Measurements from ENCODE around the gene POLR2B.
"Not testable (repeated sequence)": the region's sequence is repeated elsewhere in the genome, so short reads cannot be mapped to it uniquely, and the experiment has no call there.

The POLR2B gene

GRCh38 chr4:56990109-56990905, 11.6 kb downstream of the POLR2B start:
- no peak for DNase-seq

DNA sequence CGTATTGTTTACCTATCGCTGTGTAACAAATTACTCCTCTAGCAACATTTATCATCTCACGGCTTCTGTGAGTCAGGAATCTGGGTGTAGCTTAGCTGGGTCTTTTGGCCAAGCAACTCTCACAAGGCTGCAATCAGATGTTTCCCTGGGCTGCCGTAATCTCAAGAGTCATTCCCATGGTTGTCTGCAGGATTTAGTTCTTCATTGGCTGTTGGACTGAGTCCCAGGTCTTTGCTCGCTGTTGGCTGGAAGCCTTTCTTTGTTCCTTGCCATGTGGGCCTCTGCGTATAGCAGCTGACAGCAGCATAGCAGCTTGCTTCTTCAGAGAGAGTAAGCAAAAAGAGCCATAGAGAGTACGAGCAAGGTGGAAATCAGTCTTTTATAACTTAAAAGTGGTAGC, 16.8 kb downstream of the POLR2B start:
- no peak for DNase-seq

DNA sequence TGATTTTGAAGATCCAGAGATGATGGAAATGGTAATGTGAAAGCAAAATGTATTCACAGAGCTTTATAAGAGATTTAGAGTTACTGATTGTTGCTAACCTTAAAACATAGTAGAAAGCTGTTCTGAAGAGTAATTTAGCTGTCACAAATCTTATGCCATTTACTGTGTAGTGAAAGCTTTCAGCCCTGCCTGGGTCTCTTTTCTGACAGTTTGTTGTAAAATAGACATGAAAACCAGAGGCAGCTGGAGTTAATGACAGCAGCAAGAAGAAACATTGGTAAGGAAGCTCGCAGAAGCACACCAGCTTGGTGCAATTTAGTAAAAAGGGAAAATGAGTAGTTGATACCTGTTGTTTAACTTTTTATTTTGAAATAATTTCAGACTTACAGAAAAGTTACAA, 21.1 kb downstream of the POLR2B start:
- no peak for DNase-seq

GRCh38 chr4:57013543-57014120, 34.9 kb downstream of the POLR2B start:
- no peak for DNase-seq

GRCh38 chr4:57018980-57019379, 40.3 kb downstream of the POLR2B start:
- no peak for DNase-seq

GRCh38 chr4:57020467-57021101, 41.9 kb downstream of the POLR2B start:
- no peak for DNase-seq

DNA sequence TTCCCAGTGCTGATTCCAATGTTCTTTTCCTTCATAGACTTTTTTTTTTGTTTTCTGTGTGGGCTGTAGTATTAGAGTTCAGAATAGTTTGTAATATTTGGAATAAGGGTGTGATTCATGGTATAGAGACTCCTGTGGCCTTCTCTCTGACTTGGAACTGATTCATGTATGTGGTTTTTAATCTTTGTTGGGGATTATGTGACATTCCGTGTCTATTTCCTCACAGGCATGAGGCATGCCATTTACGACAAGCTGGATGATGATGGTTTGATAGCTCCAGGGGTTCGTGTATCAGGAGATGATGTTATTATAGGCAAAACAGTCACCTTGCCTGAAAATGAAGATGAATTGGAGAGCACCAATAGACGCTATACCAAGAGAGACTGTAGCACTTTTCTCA, 44.4 kb downstream of the POLR2B start:
- DNase-seq: no peak

DNA sequence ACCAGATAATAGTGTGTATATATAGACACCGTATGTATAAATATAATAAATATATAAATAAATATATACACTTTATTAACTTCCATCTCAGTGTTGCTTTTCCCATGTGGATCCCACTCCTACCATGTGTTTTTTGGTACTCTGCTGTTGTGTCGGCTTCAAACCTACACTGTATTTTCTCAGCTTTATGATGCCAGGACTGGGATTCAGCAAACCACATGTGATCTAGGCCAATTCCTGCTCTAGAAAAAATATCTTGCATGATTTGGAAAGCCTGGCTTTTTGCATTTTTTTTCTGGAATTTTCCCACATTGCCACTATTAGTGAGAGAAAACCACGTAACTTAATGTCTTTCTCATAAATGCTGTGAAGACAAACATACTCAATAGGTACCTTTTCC, 55.8 kb downstream of the POLR2B start:
- DNase-seq: no peak

- no peak for DNase-seq
Measured at GRCh38 chr4:57037982-57038604, 59.4 kb downstream of the POLR2B start.

GRCh38 chr4:57039345-57039744, 60.6 kb downstream of the POLR2B start:
- no peak for DNase-seq

GRCh38 chr4:57040510-57040909, 61.8 kb downstream of the POLR2B start:
- DNase-seq: no peak

GRCh38 chr4:57041020-57041419, 62.3 kb downstream of the POLR2B start:
- DNase-seq: no peak

GRCh38 chr4:57042711-57043169, 64.0 kb downstream of the POLR2B start:
- DNase-seq: no peak

- DNase-seq: no peak
Measured at GRCh38 chr4:57043347-57044251, 64.9 kb downstream of the POLR2B start.

- DNase-seq: no peak
Measured at GRCh38 chr4:57044279-57044678, 65.6 kb downstream of the POLR2B start.

GRCh38 chr4:57044996-57045395, 66.3 kb downstream of the POLR2B start:
- DNase-seq: no peak

DNA sequence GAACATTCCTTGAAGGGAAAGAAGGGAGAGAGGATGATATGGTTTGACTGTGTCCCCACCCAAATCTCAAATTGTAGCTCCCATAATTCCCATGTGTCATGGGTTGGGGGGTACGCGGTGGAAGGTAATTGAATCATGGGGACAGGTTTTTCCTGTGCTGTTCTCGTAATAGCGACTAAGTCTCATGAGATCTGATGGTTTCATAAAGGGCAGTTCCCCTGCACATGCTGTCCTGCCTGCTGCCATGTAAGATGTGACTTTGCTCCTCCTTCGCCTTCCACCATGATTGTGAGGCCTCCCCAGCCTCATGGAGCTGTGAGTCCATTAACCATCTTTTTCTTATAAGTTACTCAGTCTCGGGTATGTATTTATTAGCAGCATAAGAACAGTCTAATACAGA, 68.3 kb downstream of the POLR2B start:
- not testable (repeated sequence) for DNase-seq

DNA sequence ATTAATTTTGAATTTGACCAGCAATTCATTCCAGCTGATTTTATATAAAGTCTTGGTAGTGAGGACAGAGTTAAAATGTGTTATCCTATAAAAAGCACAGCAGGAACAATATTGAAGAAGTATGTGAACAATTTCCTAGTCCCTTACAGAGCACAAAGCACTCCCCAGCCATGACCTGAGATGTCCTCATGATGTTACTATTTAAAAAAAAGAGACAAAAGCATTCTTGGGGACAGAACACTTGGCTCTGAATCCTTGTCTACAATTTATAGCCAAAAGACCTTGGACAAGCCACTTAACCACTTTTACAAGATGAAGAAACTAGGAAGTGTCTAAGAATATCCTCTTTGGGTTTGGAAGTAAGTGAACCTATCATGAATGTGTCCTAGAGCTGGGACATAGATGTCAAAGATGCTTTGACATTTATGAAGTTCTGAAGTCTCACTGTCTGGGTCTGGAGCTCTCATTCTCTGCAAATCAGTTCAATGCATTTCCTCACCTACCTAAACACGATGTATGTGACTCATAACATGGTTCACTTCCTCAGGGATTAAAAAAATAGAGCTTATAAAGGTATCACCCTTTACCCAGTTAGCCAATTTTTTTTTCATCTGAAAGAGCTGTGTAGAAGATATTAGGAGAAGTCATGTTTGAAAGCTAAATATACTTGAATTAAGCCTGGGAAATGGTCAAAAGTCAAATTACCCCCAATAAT, 70.1 kb downstream of the POLR2B start:
- no peak for DNase-seq

GRCh38 chr4:57051095-57051494, 72.4 kb downstream of the POLR2B start:
- no peak for DNase-seq

- DNase-seq: no peak
Measured at GRCh38 chr4:57051524-57051923, 72.8 kb downstream of the POLR2B start.

GRCh38 chr4:57053508-57053907, 74.8 kb downstream of the POLR2B start:
- no peak for DNase-seq

GRCh38 chr4:57055886-57056285, 77.2 kb downstream of the POLR2B start:
- no peak for DNase-seq

Measured in NCI-H187 (cell line).